ENCODE measurements around the gene AEN.

AEN gene

GRCh38 chr15:88663141-88663621 lies 42.0 kb downstream of the AEN start:
- H3K27ac ChIP-seq = no peak overlapping the region
- TF ChIP-seq CTCF (conservative IDR thresholded peaks at IDR 0.05) (no peak), ZFX (IDR thresholded peaks at IDR 0.05) (no peak)

GRCh38 chr15:88664151-88664778 lies 43.1 kb downstream of the AEN start:
- TF ChIP-seq ZFX (IDR thresholded peaks at IDR 0.05) (no peak), CTCF (conservative IDR thresholded peaks at IDR 0.05) (no peak)

GRCh38 chr15:88674661-88675060 lies 53.5 kb downstream of the AEN start:
- TF ChIP-seq ZFX (IDR thresholded peaks at IDR 0.05) = no peak
- TF ChIP-seq CTCF (conservative IDR thresholded peaks at IDR 0.05) = no peak
- no peak overlapping the region for H3K27ac ChIP-seq

More at GRCh38 chr15:88664151-88664778, 43.1 kb downstream of the AEN start:
- H3K27ac ChIP-seq = no peak overlapping the region

- TF ChIP-seq ZFX (IDR thresholded peaks at IDR 0.05) (no peak), CTCF (conservative IDR thresholded peaks at IDR 0.05) (no peak)
- no peak overlapping the region for H3K27ac ChIP-seq
Observed at GRCh38 chr15:88678755-88679154, 57.6 kb downstream of the AEN start.

GRCh38 chr15:88680241-88681001 lies 59.3 kb downstream of the AEN start:
- H3K27ac ChIP-seq = no peak overlapping the region

GRCh38 chr15:88681610-88682221 lies 60.6 kb downstream of the AEN start:
- H3K27ac ChIP-seq = no peak overlapping the region

More at GRCh38 chr15:88680241-88681001, 59.3 kb downstream of the AEN start:
- TF ChIP-seq CTCF (conservative IDR thresholded peaks at IDR 0.05) (no peak), ZFX (IDR thresholded peaks at IDR 0.05) (no peak)

More at GRCh38 chr15:88681610-88682221, 60.6 kb downstream of the AEN start:
- TF ChIP-seq CTCF (conservative IDR thresholded peaks at IDR 0.05) (no peak), ZFX (IDR thresholded peaks at IDR 0.05) (no peak)

All from C4-2B (cell line).